NCI-H146 (cell line): ENCODE data around the gene NTM.

ENCODE experiments used
- DNase-seq: peaks from one replicate; lab custom pipeline; 2025; lab: John Stamatoyannopoulos, UW

Gene NTM

GRCh38 chr11:131866535-131867400 lies 496.4 kb downstream of the NTM start:
- DNase-seq, result no peak

- DNase-seq, result peak; percentile 56
Measured at GRCh38 chr11:131867457-131868257, 497.2 kb downstream of the NTM start.

- no peak for DNase-seq
Measured at GRCh38 chr11:131868629-131869507, 498.5 kb downstream of the NTM start.

- no peak for DNase-seq
Measured at GRCh38 chr11:131870305-131870704, 499.9 kb downstream of the NTM start.

GRCh38 chr11:131871006-131871405 lies 500.6 kb downstream of the NTM start:
- no peak for DNase-seq

- no peak for DNase-seq
Measured at GRCh38 chr11:131874070-131874469, 503.7 kb downstream of the NTM start.

GRCh38 chr11:131875611-131876010 lies 505.2 kb downstream of the NTM start:
- no peak for DNase-seq

GRCh38 chr11:131877246-131877942 lies 507.0 kb downstream of the NTM start:
- no peak for DNase-seq

GRCh38 chr11:131880316-131880715 lies 509.9 kb downstream of the NTM start:
- no peak for DNase-seq

GRCh38 chr11:131880976-131881375 lies 510.6 kb downstream of the NTM start:
- no peak for DNase-seq

- DNase-seq, result no peak
Measured at GRCh38 chr11:131883332-131883731, 512.9 kb downstream of the NTM start.

- no peak for DNase-seq
Measured at GRCh38 chr11:131884461-131885073, 514.2 kb downstream of the NTM start.

GRCh38 chr11:131885431-131885830 lies 515.0 kb downstream of the NTM start:
- no peak for DNase-seq

- DNase-seq, result no peak
Measured at GRCh38 chr11:131886201-131886600, 515.8 kb downstream of the NTM start.

GRCh38 chr11:131888230-131888855 lies 517.9 kb downstream of the NTM start:
- no peak for DNase-seq

- DNase-seq, result peak; percentile 63
Measured at GRCh38 chr11:131889146-131889577, 518.7 kb downstream of the NTM start.

GRCh38 chr11:131889760-131890581 lies 519.6 kb downstream of the NTM start:
- no peak for DNase-seq

- DNase-seq, result no peak
Measured at GRCh38 chr11:131893103-131893890, 522.9 kb downstream of the NTM start.

- DNase-seq, result no peak
Measured at GRCh38 chr11:131893988-131894387, 523.6 kb downstream of the NTM start.
